ENCODE measurements around the gene ALS2. TPM values are rescaled to one million over a fixed set of nuclear protein-coding genes. Genes with fewer than 3 reads are reported as not detected.

Gene ALS2
- polyA plus RNA-seq, 1 of the 3 experiments (the other 2 are of a cell fraction), result 11.6 TPM

DNA sequence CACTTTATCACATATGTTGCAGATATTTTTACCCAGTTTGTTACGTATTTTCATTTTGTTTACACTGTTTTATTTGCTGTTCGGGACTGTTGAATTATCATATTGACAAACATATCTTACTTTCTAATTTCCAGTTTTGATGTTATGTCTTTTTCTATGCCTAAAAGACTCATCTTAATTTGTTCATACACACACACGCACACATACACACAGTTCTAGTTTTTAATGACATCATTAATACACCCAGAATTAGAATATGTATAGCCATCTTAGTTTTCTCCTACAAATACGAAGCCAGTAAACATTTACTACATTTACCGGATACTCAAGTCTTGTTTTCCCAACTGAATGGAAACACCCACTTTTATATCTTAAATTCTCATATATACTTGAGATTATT, 29.2 kb downstream of the ALS2 start:
- 87% methylated on average over 5 of the region's 5 CpGs for WGBS (ENCODE audit: low lambda C conversion rate)
- Histone ChIP-seq H3K4me3 (ENCODE audit: low read depth in 2 of 2, low read length in 1 of 2) (no peak overlapping the region), H3K27me3 (ENCODE audit: insufficient read depth) (no peaks in the 10 kb centered on the region), H3K9me3 (no peaks in the 10 kb centered on the region), H3K4me2 (no peak overlapping the region), H3K9me2 (no peaks in the 10 kb centered on the region), H4K20me1 (ENCODE audit: insufficient read depth) (no peaks in the 10 kb centered on the region), H3K27ac (ENCODE audit: low read depth in 2 of 2, low read length in 1 of 2) (no peak overlapping the region), H3K36me3 (replicated peaks in 1 of 2; ENCODE audit: control insufficient read depth in 1 of 2, insufficient read depth in 2 of 2, low read length in 1 of 2) (peaks cover 63% of the 10 kb centered on the region in 2 experiments), H3K4me1 (ENCODE audit: control insufficient read depth in 1 of 2, insufficient read depth in 2 of 2, low read depth in 1 of 2, low read length in 1 of 2) (no peaks in the 10 kb centered on the region; a peak in 1 of 4 replicates), H3K9ac (no peak overlapping the region), H2AFZ (ENCODE audit: low read depth) (no peak overlapping the region), H3F3A (replicated peaks; ENCODE audit: insufficient read depth) (peaks cover 17% of the 10 kb centered on the region), H3K79me2 (ENCODE audit: insufficient read depth) (no peaks in the 10 kb centered on the region; the same call in 1 of the 2 replicates)
- ChIA-PET POLR2A (no interaction called here), CTCF (no interaction called here)
- TF ChIP-seq NRF1 (IDR thresholded peaks at IDR 0.05; ENCODE audit: low read depth, low read length), result no peak
- TF ChIP-seq MEF2A (IDR thresholded peaks at IDR 0.05; ENCODE audit: borderline replicate concordance, low read depth), result no peak
- TF ChIP-seq MXI1 (IDR thresholded peaks at IDR 0.05; ENCODE audit: low read depth, low read length), result no peak
- no peak for TF ChIP-seq RAD21 (IDR thresholded peaks at IDR 0.05; ENCODE audit: low read length)
- TF ChIP-seq SIN3A (IDR thresholded peaks at IDR 0.05; ENCODE audit: borderline replicate concordance, low read depth, low read length), result no peak
- no peak for TF ChIP-seq CHD2 (IDR thresholded peaks at IDR 0.05; ENCODE audit: low read length, partially characterized antibody)
- TF ChIP-seq EP300 (IDR thresholded peaks at IDR 0.05; ENCODE audit: borderline replicate concordance in 1 of 2, low read depth in 1 of 2, low read length in 1 of 2), result no peak
- no peak for TF ChIP-seq POLR2AphosphoS5 (IDR thresholded peaks at IDR 0.05; ENCODE audit: low read depth, low read length)
- TF ChIP-seq RFX5 (IDR thresholded peaks at IDR 0.05; ENCODE audit: low read length), result no peak
- no peak for TF ChIP-seq GATA2 (CRISPR knock-in tag; IDR thresholded peaks at IDR 0.05)
- TF ChIP-seq, protein P1, sequence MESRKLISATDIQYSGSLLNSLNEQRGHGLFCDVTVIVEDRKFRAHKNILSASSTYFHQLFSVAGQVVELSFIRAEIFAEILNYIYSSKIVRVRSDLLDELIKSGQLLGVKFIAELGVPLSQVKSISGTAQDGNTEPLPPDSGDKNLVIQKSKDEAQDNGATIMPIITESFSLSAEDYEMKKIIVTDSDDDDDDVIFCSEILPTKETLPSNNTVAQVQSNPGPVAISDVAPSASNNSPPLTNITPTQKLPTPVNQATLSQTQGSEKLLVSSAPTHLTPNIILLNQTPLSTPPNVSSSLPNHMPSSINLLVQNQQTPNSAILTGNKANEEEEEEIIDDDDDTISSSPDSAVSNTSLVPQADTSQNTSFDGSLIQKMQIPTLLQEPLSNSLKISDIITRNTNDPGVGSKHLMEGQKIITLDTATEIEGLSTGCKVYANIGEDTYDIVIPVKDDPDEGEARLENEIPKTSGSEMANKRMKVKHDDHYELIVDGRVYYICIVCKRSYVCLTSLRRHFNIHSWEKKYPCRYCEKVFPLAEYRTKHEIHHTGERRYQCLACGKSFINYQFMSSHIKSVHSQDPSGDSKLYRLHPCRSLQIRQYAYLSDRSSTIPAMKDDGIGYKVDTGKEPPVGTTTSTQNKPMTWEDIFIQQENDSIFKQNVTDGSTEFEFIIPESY (IDR thresholded peaks at IDR 0.05; ENCODE audit: borderline replicate concordance, low read depth), result no peak
- no peak for TF ChIP-seq RCOR1 (IDR thresholded peaks at IDR 0.05; ENCODE audit: low read length)
- TF ChIP-seq ELF1 (IDR thresholded peaks at IDR 0.05), result no peak
- TF ChIP-seq EZH2phosphoT487 (IDR thresholded peaks at IDR 0.05; ENCODE audit: borderline replicate concordance, low read depth), result no peak
- DNase-seq, result no peak

DNA sequence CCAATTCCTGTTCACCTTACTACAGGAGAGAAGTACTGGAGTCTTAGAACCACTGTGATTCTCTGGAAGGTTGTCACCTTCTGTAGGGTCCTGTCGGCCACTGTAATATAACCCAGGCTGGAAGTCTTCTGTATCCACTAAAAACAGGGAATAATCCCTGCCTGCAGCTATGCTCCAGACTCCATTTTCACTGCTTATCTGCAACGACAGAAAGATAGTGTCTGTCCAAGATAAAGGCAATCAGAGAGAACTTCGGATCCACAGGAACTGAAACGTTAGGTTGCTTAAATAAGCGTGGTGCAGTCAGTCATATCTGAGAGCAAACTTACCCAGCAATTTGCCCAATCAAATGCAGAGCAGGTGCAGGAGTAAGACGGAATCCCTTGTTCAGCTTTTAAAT, 34.2 kb downstream of the ALS2 start:
- H4K20me1 ChIP-seq (ENCODE audit: insufficient read depth), result no peaks in the 10 kb centered on the region
- 0 out of 4 replicates have a peak overlapping the region, but pooled peaks of 1 of the 2 experiments have one; percentile 9 for H3K27ac ChIP-seq (ENCODE audit: low read depth in 2 of 2, low read length in 1 of 2)
- POLR2A ChIA-PET, result no interaction called here
- no peak overlapping the region for H3K4me2 ChIP-seq
- no peaks in the 10 kb centered on the region; a peak in 1 of 4 replicates for H3K4me1 ChIP-seq (ENCODE audit: control insufficient read depth in 1 of 2, insufficient read depth in 2 of 2, low read depth in 1 of 2, low read length in 1 of 2)
- H3K27me3 ChIP-seq (ENCODE audit: insufficient read depth), result no peaks in the 10 kb centered on the region
- H3K36me3 ChIP-seq (replicated peaks in 1 of 2; ENCODE audit: control insufficient read depth in 1 of 2, insufficient read depth in 2 of 2, low read length in 1 of 2), result peaks cover 62 to 79% of the 10 kb centered on the region in 2 experiments
- no peaks in the 10 kb centered on the region for H3K9me3 ChIP-seq
- peak; percentile 80 for TF ChIP-seq GATA2 (CRISPR knock-in tag; IDR thresholded peaks at IDR 0.05)
- TF ChIP-seq POLR2AphosphoS5 (IDR thresholded peaks at IDR 0.05; ENCODE audit: low read depth, low read length), result no peak
- H3K9ac ChIP-seq, result no peak overlapping the region
- H3K79me2 ChIP-seq (ENCODE audit: insufficient read depth), result no peaks in the 10 kb centered on the region
- WGBS (ENCODE audit: low lambda C conversion rate), result 78% methylated on average over 6 of the region's 6 CpGs
- CTCF ChIA-PET, result no interaction called here
- peaks cover 21% of the 10 kb centered on the region for H3F3A ChIP-seq (replicated peaks; ENCODE audit: insufficient read depth)
- no peaks in the 10 kb centered on the region for H3K9me2 ChIP-seq
- no peak overlapping the region for H2AFZ ChIP-seq (ENCODE audit: low read depth)
- no peak for DNase-seq
- no peak overlapping the region for H3K4me3 ChIP-seq (ENCODE audit: low read depth in 2 of 2, low read length in 1 of 2)
